Nephron progenitor cell (in vitro differentiated cells): ENCODE results near the gene DHCR7.

Source experiments
- DNase-seq: peaks from one replicate; pipeline ENCODE4 v3.0.0; 2021
- H3K27ac Mint-ChIP-seq: 2 replicates; pipeline ENCODE4 v1.8.0; 2021; ENCODE audit warnings: mild to moderate bottlenecking, moderate library complexity, mixed read lengths
- H3K27me3 Mint-ChIP-seq: 2 replicates; pipeline ENCODE4 v1.8.0; 2021; ENCODE audit warnings: mild to moderate bottlenecking, low read depth, mixed read lengths; ENCODE audit not compliant: poor library complexity
- H3K36me3 Mint-ChIP-seq: 2 replicates; pipeline ENCODE4 v1.8.0; 2021; ENCODE audit warnings: low read depth, mixed read lengths
- H3K4me1 Mint-ChIP-seq: 2 replicates; pipeline ENCODE4 v1.8.0; 2021; ENCODE audit warnings: mixed read lengths
- H3K4me3 Mint-ChIP-seq: 2 replicates; pipeline ENCODE4 v1.8.0; 2021; ENCODE audit warnings: mild to moderate bottlenecking, moderate library complexity, mixed read lengths
- H3K9me3 Mint-ChIP-seq: 2 replicates; pipeline ENCODE4 v1.8.0; 2021; ENCODE audit warnings: mild to moderate bottlenecking, moderate library complexity, mixed read lengths
- TF ChIP-seq, protein P1 (sequence below): fragments of 200-600 bp; sonication (generic); IDR thresholded peaks from 2 replicates; pipeline ENCODE4 v1.5.0; 2021; ENCODE audit warnings: antibody characterized with exemption

The DHCR7 gene

DNA sequence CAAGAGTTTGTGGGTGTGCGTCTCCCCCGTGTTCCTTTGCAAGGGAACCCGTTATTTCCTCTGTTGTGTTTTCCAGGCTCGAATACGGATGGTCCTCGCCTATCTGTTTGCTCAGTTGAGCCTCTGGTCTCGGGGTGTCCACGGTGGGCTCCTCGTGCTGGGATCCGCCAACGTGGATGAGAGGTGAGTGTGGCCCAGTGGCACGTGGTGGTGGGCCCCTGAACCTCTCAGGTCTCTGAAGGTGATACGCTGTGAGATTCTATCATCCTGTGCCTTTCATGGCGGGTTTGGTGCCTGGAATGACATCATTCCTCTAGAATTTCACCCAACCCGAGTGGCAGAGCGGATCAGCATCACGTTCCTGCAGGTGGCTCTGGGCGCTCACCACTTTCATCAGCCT, 37.3 kb upstream of the DHCR7 start:
- Mint-ChIP-seq H3K4me3 (no peak overlapping the region), H3K27ac (no peak overlapping the region), H3K9me3 (no peaks in the 10 kb centered on the region), H3K27me3 (no peaks in the 10 kb centered on the region), H3K4me1 (peaks cover 31% of the 10 kb centered on the region), H3K36me3 (peaks cover 56% of the 10 kb centered on the region)
- DNase-seq, result no peak
- TF ChIP-seq, protein P1, sequence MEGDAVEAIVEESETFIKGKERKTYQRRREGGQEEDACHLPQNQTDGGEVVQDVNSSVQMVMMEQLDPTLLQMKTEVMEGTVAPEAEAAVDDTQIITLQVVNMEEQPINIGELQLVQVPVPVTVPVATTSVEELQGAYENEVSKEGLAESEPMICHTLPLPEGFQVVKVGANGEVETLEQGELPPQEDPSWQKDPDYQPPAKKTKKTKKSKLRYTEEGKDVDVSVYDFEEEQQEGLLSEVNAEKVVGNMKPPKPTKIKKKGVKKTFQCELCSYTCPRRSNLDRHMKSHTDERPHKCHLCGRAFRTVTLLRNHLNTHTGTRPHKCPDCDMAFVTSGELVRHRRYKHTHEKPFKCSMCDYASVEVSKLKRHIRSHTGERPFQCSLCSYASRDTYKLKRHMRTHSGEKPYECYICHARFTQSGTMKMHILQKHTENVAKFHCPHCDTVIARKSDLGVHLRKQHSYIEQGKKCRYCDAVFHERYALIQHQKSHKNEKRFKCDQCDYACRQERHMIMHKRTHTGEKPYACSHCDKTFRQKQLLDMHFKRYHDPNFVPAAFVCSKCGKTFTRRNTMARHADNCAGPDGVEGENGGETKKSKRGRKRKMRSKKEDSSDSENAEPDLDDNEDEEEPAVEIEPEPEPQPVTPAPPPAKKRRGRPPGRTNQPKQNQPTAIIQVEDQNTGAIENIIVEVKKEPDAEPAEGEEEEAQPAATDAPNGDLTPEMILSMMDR, result no peak

DNA sequence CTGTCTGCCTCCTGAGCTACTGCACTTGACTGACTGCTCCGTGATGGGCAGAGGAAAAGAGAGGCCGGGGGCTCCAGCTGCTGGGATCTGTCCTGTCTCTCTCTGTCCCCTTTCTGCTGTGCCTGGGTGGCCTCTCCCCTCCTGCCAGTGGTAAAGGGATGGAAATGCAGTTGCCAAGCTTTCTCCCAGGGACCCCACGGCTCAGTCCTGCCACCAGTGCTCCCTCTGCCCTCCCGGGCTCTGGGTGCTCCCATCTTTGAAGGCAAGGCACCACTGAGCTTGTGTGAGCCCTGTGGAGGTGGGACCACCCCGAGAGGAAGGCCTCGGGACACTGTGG, 36.8 kb upstream of the DHCR7 start:
- no peaks in the 10 kb centered on the region for H3K27me3 Mint-ChIP-seq
- peaks cover 57% of the 10 kb centered on the region for H3K36me3 Mint-ChIP-seq
- no peak overlapping the region for H3K4me3 Mint-ChIP-seq
- H3K4me1 Mint-ChIP-seq, result peaks cover 28% of the 10 kb centered on the region
- TF ChIP-seq, protein P1, result no peak
- no peaks in the 10 kb centered on the region for H3K9me3 Mint-ChIP-seq
- no peak for DNase-seq
- no peak overlapping the region for H3K27ac Mint-ChIP-seq

DNA sequence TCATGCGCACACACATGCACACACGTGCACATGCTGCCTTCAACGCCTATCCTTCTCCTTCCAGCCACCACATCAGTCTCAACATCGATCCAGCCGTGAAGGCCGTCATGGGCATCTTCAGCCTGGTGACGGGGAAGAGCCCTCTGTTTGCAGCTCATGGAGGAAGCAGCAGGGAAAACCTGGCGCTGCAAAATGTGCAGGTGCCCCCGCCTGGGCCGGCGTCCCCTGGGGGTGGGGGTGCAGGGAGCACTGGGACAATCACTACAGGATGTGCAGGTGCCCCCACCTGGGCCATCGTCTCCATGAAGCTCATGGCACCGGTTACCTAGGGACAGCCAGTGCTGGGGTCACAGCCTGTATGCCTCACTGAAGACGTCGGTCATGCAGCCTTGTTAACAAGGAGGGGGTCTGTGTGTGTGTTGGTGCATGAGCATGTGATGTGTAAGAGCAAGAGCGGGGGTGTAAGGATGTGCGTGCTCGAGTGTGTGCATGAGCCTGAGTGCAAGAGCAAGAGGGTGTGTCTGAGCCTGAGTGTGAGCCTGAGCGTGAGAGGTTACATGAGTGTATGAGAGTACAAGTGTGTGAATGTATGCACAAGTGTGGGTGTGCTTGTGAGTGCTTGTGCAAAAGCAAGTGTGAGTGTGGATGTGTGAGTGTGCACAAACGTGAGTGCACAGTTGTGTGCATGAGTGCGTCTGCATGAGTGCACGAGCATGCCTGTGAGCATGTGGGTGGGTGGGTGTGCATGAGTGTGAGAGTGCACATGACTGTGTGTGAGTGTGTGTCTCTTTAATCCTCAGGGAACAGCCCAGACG, 36.3 kb upstream of the DHCR7 start:
- H3K4me3 Mint-ChIP-seq, result no peak overlapping the region
- H3K9me3 Mint-ChIP-seq, result no peaks in the 10 kb centered on the region
- peaks cover 63% of the 10 kb centered on the region for H3K36me3 Mint-ChIP-seq
- H3K4me1 Mint-ChIP-seq, result peaks cover 23% of the 10 kb centered on the region
- no peaks in the 10 kb centered on the region for H3K27me3 Mint-ChIP-seq
- DNase-seq, result no peak
- peak overlapping the region; percentile 20 for H3K27ac Mint-ChIP-seq
- TF ChIP-seq, protein P1, result no peak

DNA sequence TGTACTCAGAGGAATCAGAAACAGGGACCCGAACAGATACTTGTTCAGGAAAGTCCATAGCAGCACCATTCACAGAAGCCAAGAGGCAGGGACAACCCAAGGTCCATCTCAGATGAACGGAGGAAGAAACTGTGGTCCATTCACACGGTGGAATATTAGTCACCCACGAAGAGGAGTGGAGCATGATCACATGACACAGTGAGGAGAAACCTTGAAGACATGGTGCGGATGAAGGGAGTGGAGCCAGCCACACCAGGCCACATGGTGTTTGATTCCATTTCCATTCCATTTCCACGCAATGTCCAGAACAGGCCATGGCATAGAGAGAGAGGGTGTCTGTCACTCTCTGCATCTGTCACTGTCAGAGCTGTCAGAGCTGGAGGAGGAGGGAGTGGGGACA, 35.5 kb upstream of the DHCR7 start:
- H3K4me3 Mint-ChIP-seq, result no peak overlapping the region
- no peaks in the 10 kb centered on the region for H3K27me3 Mint-ChIP-seq
- no peak for DNase-seq
- TF ChIP-seq, protein P1, result no peak
- H3K36me3 Mint-ChIP-seq, result peaks cover 66% of the 10 kb centered on the region
- H3K27ac Mint-ChIP-seq, result peak overlapping the region; percentile 20
- H3K4me1 Mint-ChIP-seq, result peaks cover 16% of the 10 kb centered on the region
- no peaks in the 10 kb centered on the region for H3K9me3 Mint-ChIP-seq

DNA sequence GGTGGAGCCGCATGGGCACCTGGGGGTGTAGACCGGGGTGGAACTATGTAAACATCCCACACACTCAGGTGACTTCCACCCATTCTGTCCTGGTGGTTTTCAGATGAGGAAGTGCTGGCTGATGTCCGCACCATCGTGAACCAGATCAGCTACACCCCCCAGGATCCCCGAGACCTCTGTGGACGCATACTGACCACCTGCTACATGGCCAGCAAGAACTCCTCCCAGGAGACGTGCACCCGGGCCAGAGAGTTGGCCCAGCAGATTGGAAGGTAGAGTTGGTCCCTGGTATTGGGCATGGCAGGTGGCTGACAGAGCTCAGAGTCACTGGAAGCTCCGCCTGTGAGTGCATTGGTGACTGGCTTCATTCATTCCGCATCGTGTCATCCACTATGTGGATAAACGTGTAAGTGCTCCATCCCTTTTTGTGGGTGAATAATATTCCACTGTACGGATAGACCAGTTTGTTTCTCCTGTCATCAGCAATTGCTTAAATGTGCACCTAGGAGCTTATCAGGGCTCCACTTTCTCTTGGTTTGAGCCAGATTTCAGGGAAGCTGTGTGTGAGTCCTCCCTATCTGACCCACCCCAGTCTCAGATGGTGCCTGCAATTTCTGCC, 34.7 kb upstream of the DHCR7 start:
- Mint-ChIP-seq H3K9me3 (no peaks in the 10 kb centered on the region), H3K36me3 (peaks cover 69% of the 10 kb centered on the region)
- TF ChIP-seq, protein P1, result no peak

DNA sequence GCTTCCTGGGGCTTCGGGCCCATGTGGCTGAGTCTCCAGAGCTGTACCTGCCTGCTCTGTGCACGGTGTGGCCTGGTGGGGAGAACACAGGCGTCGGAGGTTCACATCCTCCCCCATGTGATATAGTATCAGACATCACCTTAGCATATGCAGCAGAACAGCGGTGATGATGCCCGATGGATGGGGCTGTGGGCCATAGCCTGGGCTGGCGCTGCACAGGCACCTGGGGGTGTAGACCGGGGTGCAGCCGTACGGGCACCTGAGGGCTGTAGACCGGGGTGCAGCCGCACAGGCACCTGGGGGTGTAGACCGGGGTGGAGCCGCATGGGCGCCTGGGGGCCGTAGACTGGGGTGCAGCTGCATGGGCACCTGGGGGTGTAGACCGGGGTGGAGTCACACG, 34.0 kb upstream of the DHCR7 start:
- Mint-ChIP-seq H3K4me3 (no peak overlapping the region), H3K4me1 (peaks cover 14% of the 10 kb centered on the region), H3K36me3 (peaks cover 72% of the 10 kb centered on the region), H3K9me3 (no peaks in the 10 kb centered on the region), H3K27ac (no peak overlapping the region), H3K27me3 (no peaks in the 10 kb centered on the region)
- TF ChIP-seq, protein P1, result no peak
- DNase-seq, result no peak

More for the DNA sequence above, 34.7 kb upstream of the DHCR7 start:
- H3K4me3 Mint-ChIP-seq, result no peak overlapping the region
- DNase-seq, result no peak
- H3K27ac Mint-ChIP-seq, result no peak overlapping the region
- peaks cover 11% of the 10 kb centered on the region for H3K4me1 Mint-ChIP-seq
- H3K27me3 Mint-ChIP-seq, result no peaks in the 10 kb centered on the region
